GM12878 (cell line): Measurements from ENCODE around the gene ATP8A1. TPM values are rescaled to one million over a fixed set of nuclear protein-coding genes. Genes with fewer than 3 reads are reported as not detected.

Source experiments
- ATAC-seq: fragments of 200-7000 bp; cut with Tn5 transposase; 3 replicates; pipeline ENCODE4 v1.9.1; 2020; ENCODE audit warnings: mild to moderate bottlenecking, moderate library complexity
- BruUV-seq: library from RNA; stranded (reverse); fragments of 400-500 nt; replicated peaks from 2 replicates; lab custom pipeline; 2021; lab: Mats Ljungman, UMichigan
- CTCF ChIA-PET: fragments of 300-600 bp; sonication (Branson Sonifier 250); formaldehyde crosslinking; extraction: SDS; loops from one replicate; lab custom pipeline; 2021; ENCODE audit warnings: inconsistent platforms; lab: Yijun Ruan, JAX
- POLR2A ChIA-PET: fragments of 350-600 bp; formaldehyde crosslinking; extraction: SDS; loops from one replicate; lab custom pipeline; 2021; ENCODE audit warnings: inconsistent platforms; lab: Charles Lee
- RAD21 ChIA-PET: fragments of 300-600 bp; sonication (Branson Sonifier 250); formaldehyde crosslinking; loops from one replicate; lab custom pipeline; 2023; ENCODE audit warnings: antibody characterized with exemption; ENCODE audit not compliant: unreplicated experiment; lab: Charles Lee
- SMC1A ChIA-PET: fragments of 300-600 bp; sonication (Branson Sonifier 250); formaldehyde crosslinking; loops from one replicate; lab custom pipeline; 2023; ENCODE audit not compliant: unreplicated experiment, uncharacterized antibody; lab: Charles Lee
- DNase-seq: peaks from one replicate; pipeline ENCODE4 v3.0.0-alpha.2; 2011; ENCODE audit warnings: low read depth, low spot score
- FAIRE-seq: peaks from 3 replicates; lab custom pipeline; 2011; peaks lifted over from hg19 to GRCh38; lab: Jason Lieb, UNC
- H2AFZ ChIP-seq: 2 replicates; pipeline ENCODE4 v1.6.0; 2011; ENCODE audit warnings: low read depth, low read length, control low read depth; ENCODE audit not compliant: control insufficient read depth
- H3K27ac ChIP-seq: 2 replicates; pipeline ENCODE4 v1.5.1; 2011; ENCODE audit warnings: control low read depth; ENCODE audit not compliant: control insufficient read depth, insufficient read depth
- H3K27me3 ChIP-seq, 2 experiments: replicated peaks in 1 of 2; 2 replicates each; pipeline versions ENCODE4 v1.6.0 to v1.6.1; 2011; ENCODE audit warnings: low read length in 1 of 2; ENCODE audit not compliant: control insufficient read depth in 2 of 2, insufficient read depth in 2 of 2
- H3K36me3 ChIP-seq, 2 experiments: 2 replicates each; pipeline ENCODE4 v1.5.1; 2011; ENCODE audit warnings: low read length in 1 of 2; ENCODE audit not compliant: control insufficient read depth in 2 of 2, insufficient read depth in 2 of 2
- H3K4me1 ChIP-seq: 2 replicates; pipeline ENCODE4 v1.6.1; 2011; ENCODE audit warnings: mild to moderate bottlenecking, low read length, moderate library complexity, mixed read lengths; ENCODE audit not compliant: control insufficient read depth, insufficient read depth
- H3K4me2 ChIP-seq: 2 replicates; pipeline ENCODE4 v1.6.0; 2011; ENCODE audit warnings: control low read depth; ENCODE audit not compliant: control insufficient read depth, insufficient read depth
- H3K4me3 ChIP-seq: fragments of 200-600 bp; sonication (generic); 2 replicates; pipeline ENCODE4 v1.5.1; 2016
- H3K79me2 ChIP-seq: 2 replicates; pipeline ENCODE4 v1.6.0; 2011; ENCODE audit warnings: low read length; ENCODE audit not compliant: control insufficient read depth, insufficient read depth
- H3K9ac ChIP-seq: 2 replicates; pipeline ENCODE4 v1.8.0; 2011; ENCODE audit warnings: low read length, control low read depth, mixed read lengths; ENCODE audit not compliant: control insufficient read depth, insufficient read depth
- H3K9me3 ChIP-seq: replicated peaks from 3 replicates; pipeline ENCODE4 v1.5.1; 2011; ENCODE audit warnings: mild to moderate bottlenecking, low read length; ENCODE audit not compliant: control insufficient read depth, insufficient read depth
- H4K20me1 ChIP-seq: 2 replicates; pipeline ENCODE4 v1.6.0; 2011; ENCODE audit not compliant: control insufficient read depth, insufficient read depth
- CBX3 ChIP-seq: fragments of 200-600 bp; sonication (generic); IDR thresholded peaks from 2 replicates; pipeline ENCODE4 v1.6.1; 2016; ENCODE audit warnings: low read depth, borderline replicate concordance
- SMAD1 ChIP-seq: fragments of 450-650 bp; IDR thresholded peaks from 2 replicates; pipeline ENCODE4 v1.6.1; 2018; ENCODE audit warnings: mild to moderate bottlenecking, low read depth; ENCODE audit not compliant: partially characterized antibody
- ZNF274 ChIP-seq: IDR thresholded peaks from one replicate; pipeline ENCODE4 v1.8.0; 2011; ENCODE audit not compliant: insufficient read length, insufficient read depth
- WGBS: methylation state at CpG from one replicate; pipeline ENCODE4 v1.1.6; 2016; ENCODE audit warnings: low lambda C conversion rate; ENCODE audit not compliant: insufficient replicate concordance, insufficient coverage; ENCODE audit errors: missing lambda C conversion rate; 5-methylcytosine and 5-hydroxymethylcytosine counted together
- in situ Hi-C: fragments of 300-500 bp; cut with MboI; formaldehyde crosslinking; loops from 9 replicates; pipeline ENCODE4 v1.14.3; 2018; ENCODE audit warnings: mixed read lengths
- intact Hi-C: fragments of 100-400 bp; cut with micrococcal nuclease; formaldehyde crosslinking; loops from one replicate; pipeline ENCODE4 v1.14.2; 2022; ENCODE audit not compliant: unreplicated experiment
- polyA plus RNA-seq, 11 experiments: library from polyadenylated mRNA; depleted of rRNA in 4 of 11; unstranded in 6 of 11; stranded (reverse) in 5 of 11; fragments of >200 nt; fragmentation: Nextera tagmentation in 4 of 11; fragmentation: Illumina TruSeq in 1 of 11; extraction: Ambion mirVana in 4 of 11; extraction: Trizol in 1 of 11; gene quantifications; 1 replicate in 1 of 11; 2 replicates in 10 of 11; pipeline versions ENCODE4 v1.2.1 to v1.2.3, GENCODE V29; 2011 to 2016; ENCODE audit warnings: inconsistent platforms in 2 of 11, missing spikeins in 2 of 11, low read depth in 1 of 11
- total RNA-seq, 4 experiments: library from RNA; depleted of rRNA in 3 of 4; stranded (reverse); fragments of >200 nt in 3 of 4; fragmentation: Illumina TruSeq in 1 of 4; extraction: Trizol in 1 of 4; gene quantifications; 2 replicates each; pipeline versions ENCODE4 v1.2.1 to v1.2.3, GENCODE V29; 2013 to 2021
- TF ChIP-seq, protein P1 (sequence below): fragments of 450-650 bp; conservative IDR thresholded peaks from 2 replicates; pipeline ENCODE4 v1.6.1; 2017; ENCODE audit warnings: mild to moderate bottlenecking, moderate library complexity
- TF ChIP-seq, protein P2 (sequence below): fragments of 150-350 bp; IDR thresholded peaks from 2 replicates; pipeline ENCODE4 v1.6.1; 2014; ENCODE audit warnings: mild to moderate bottlenecking, low read depth, low read length
- TF ChIP-seq, protein P3 (sequence below), 3 experiments: IDR thresholded peaks in 2 of 3; conservative IDR thresholded peaks in 1 of 3; 2 replicates each; pipeline ENCODE4 v1.5.1; 2011; ENCODE audit warnings: low read depth in 3 of 3, low read length in 3 of 3, mild to moderate bottlenecking in 3 of 3, control low read depth in 2 of 3, moderate library complexity in 2 of 3, inconsistent platforms in 1 of 3, mixed read lengths in 1 of 3; ENCODE audit not compliant: control insufficient read depth in 2 of 3, insufficient read depth in 1 of 3; ENCODE audit errors: extremely low read depth in 1 of 3

ATP8A1 gene
- total and polyA plus RNA-seq, 10 of the 15 experiments (the other 5 are each of a cell fraction or from before 2014, with no cell fraction given): 9.0 to 116 (median 37.3) TPM

DNA sequence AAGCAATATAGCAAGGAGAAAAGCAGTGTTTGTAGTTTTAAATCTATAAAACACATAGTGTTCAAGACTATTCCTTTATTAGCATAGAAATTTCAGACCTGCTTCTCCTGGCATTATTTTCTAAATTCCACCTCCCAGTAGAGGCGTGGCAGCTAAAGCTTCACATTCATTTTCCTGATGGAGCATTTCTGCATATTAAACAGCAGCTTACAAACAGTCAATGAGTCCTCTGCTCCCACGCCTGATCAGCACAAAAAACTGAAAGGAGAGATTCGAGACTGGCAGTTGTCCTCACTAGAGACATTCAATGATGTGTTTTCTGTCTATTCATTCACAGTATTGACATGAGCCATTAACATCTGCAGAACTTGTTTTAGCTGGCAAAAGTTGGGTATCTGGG lies 198.2 kb downstream of the ATP8A1 start:
- FAIRE-seq (no peak), DNase-seq (no peak), ATAC-seq (no peak)
- in situ Hi-C loops: no loop called here
- H3K4me2 ChIP-seq: no peak overlapping the region
- CTCF ChIA-PET: interaction anchor here (0.8 to 1.9 kb wide), 4 partner anchors 9 to 178 kb away, joined by 3 to 6 read pairs (median 4); no protein-coding TSS in a partner anchor
- H3K27ac ChIP-seq: no peak overlapping the region
- no peaks in the 10 kb centered on the region for H3K79me2 ChIP-seq
- SMC1A ChIA-PET: interaction anchor here (1.0 to 1.2 kb wide), 4 partner anchors 21 to 33 kb away, joined by 3 to 4 read pairs (median 3); no protein-coding TSS in a partner anchor
- RAD21 ChIA-PET: interaction anchor here (0.8 kb wide), 1 partner anchor 16 kb away, joined by 3 read pairs; no protein-coding TSS in a partner anchor
- H3K4me1 ChIP-seq: peaks cover 5% of the 10 kb centered on the region; the same call in 1 of the 2 replicates
- H2AFZ ChIP-seq: no peak overlapping the region
- H3K9ac ChIP-seq: no peak overlapping the region
- POLR2A ChIA-PET: no interaction called here
- H3K27me3 ChIP-seq: no peaks in the 10 kb centered on the region
- H3K4me3 ChIP-seq: no peak overlapping the region
- intact Hi-C loops: no loop called here
- H4K20me1 ChIP-seq: no peaks in the 10 kb centered on the region
- BruUV-seq: no TSS peak
- peaks cover 0 to 3% of the 10 kb centered on the region in 2 experiments; a peak in 2 of 4 replicates for H3K36me3 ChIP-seq
- 95% methylated on average over 3 of the region's 3 CpGs for WGBS
- peaks cover 12% of the 10 kb centered on the region; the same call in 2 of the 3 replicates for H3K9me3 ChIP-seq
- TF ChIP-seq, protein P1, sequence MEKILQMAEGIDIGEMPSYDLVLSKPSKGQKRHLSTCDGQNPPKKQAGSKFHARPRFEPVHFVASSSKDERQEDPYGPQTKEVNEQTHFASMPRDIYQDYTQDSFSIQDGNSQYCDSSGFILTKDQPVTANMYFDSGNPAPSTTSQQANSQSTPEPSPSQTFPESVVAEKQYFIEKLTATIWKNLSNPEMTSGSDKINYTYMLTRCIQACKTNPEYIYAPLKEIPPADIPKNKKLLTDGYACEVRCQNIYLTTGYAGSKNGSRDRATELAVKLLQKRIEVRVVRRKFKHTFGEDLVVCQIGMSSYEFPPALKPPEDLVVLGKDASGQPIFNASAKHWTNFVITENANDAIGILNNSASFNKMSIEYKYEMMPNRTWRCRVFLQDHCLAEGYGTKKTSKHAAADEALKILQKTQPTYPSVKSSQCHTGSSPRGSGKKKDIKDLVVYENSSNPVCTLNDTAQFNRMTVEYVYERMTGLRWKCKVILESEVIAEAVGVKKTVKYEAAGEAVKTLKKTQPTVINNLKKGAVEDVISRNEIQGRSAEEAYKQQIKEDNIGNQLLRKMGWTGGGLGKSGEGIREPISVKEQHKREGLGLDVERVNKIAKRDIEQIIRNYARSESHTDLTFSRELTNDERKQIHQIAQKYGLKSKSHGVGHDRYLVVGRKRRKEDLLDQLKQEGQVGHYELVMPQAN: no peak
- TF ChIP-seq, all 136 proteins: peak for 0

DNA sequence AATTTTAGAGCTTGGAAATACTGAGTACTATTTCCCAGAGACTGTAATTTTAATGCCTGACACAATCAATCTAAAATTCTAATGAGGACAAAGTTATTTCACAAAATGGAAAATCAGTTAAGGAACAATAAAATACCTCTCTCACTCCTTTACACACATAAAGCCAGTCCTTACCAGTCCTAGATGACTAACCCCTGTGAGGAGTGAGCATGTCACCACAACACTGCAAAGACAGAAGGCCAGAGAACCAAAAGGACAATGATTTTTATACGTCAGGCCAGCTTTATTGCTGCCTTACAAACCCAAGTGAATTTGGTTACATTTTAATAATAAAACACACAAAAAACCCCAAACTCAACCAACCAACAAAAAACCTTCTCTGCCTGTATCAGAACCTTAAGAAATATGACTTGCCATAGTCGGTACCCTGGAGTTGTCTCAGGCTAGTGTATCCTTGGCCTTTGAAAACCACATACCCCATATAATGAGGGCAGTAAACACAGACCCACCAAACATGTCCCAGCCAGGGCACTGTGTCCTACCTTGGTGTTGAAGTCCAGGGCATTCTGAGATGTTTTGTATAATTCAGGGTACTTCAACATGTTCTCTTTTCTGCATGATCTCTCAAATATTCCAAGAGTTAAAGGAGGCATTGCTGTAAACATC lies 202.0 kb downstream of the ATP8A1 start:
- no peak overlapping the region for H3K4me2 ChIP-seq
- TSS peak; percentile 1 for BruUV-seq
- no peak overlapping the region for H3K9ac ChIP-seq
- H3K4me3 ChIP-seq: no peak overlapping the region
- ChIA-PET POLR2A (no interaction called here), SMC1A (interaction anchor here (0.8 to 2.2 kb wide), 2 partner anchors 23 to 34 kb away, joined by 3 to 15 read pairs; no protein-coding TSS in a partner anchor), RAD21 (interaction anchor here (1.1 to 1.6 kb wide), 3 partner anchors 33 to 65 kb away, joined by 3 to 6 read pairs (median 4); no protein-coding TSS in a partner anchor), CTCF (interaction anchor here (0.5 to 1.9 kb wide), 4 partner anchors 23 to 250 kb away, joined by 3 to 9 read pairs (median 4); no protein-coding TSS in a partner anchor)
- no peaks in the 10 kb centered on the region for H3K9me3 ChIP-seq
- no peak overlapping the region for H3K27ac ChIP-seq
- 100% methylated on average over 2 of the region's 2 CpGs for WGBS
- H3K79me2 ChIP-seq: no peaks in the 10 kb centered on the region
- H3K27me3 ChIP-seq: no peaks in the 10 kb centered on the region
- H2AFZ ChIP-seq: no peak overlapping the region
- H3K4me1 ChIP-seq: no peaks in the 10 kb centered on the region
- no peaks in the 10 kb centered on the region for H4K20me1 ChIP-seq
- no peak for DNase-seq
- intact Hi-C loops (loop anchor here (5.0 kb wide), 1 partner anchor 32 kb away; no protein-coding TSS in a partner anchor), in situ Hi-C loops (no loop called here)
- H3K36me3 ChIP-seq: peaks cover 0 to 9% of the 10 kb centered on the region in 2 experiments; a peak in 1 of 4 replicates
- FAIRE-seq: no peak
- ATAC-seq: peak; percentile 17; the same call in 1 of the 3 replicates
- TF ChIP-seq, protein P2, sequence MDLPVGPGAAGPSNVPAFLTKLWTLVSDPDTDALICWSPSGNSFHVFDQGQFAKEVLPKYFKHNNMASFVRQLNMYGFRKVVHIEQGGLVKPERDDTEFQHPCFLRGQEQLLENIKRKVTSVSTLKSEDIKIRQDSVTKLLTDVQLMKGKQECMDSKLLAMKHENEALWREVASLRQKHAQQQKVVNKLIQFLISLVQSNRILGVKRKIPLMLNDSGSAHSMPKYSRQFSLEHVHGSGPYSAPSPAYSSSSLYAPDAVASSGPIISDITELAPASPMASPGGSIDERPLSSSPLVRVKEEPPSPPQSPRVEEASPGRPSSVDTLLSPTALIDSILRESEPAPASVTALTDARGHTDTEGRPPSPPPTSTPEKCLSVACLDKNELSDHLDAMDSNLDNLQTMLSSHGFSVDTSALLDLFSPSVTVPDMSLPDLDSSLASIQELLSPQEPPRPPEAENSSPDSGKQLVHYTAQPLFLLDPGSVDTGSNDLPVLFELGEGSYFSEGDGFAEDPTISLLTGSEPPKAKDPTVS: no peak
- TF ChIP-seq CBX3 (no peak), ZNF274 (no peak), SMAD1 (no peak)
- TF ChIP-seq, protein P3, sequence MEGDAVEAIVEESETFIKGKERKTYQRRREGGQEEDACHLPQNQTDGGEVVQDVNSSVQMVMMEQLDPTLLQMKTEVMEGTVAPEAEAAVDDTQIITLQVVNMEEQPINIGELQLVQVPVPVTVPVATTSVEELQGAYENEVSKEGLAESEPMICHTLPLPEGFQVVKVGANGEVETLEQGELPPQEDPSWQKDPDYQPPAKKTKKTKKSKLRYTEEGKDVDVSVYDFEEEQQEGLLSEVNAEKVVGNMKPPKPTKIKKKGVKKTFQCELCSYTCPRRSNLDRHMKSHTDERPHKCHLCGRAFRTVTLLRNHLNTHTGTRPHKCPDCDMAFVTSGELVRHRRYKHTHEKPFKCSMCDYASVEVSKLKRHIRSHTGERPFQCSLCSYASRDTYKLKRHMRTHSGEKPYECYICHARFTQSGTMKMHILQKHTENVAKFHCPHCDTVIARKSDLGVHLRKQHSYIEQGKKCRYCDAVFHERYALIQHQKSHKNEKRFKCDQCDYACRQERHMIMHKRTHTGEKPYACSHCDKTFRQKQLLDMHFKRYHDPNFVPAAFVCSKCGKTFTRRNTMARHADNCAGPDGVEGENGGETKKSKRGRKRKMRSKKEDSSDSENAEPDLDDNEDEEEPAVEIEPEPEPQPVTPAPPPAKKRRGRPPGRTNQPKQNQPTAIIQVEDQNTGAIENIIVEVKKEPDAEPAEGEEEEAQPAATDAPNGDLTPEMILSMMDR (IDR thresholded peaks at IDR 0.05 in 2 of 3, conservative IDR thresholded peaks at IDR 0.05 in 1 of 3; ENCODE audit: control insufficient read depth in 2 of 3, extremely low read depth in 1 of 3, insufficient read depth in 1 of 3, low read depth in 3 of 3, low read length in 3 of 3): no peak
